Peyer's patch (tissue), 4 donors: ENCODE results near the gene GSTM2.
A peak's percentile ranks its signal among the peaks of the same experiment; 100 is the strongest.

ENCODE experiments used
- POLR2A ChIP-seq, 2 donors: fragments of 450-650 bp; IDR thresholded peaks; one replicate each; pipeline ENCODE4 v1.5.1; 2017; ENCODE audit warnings: antibody characterized with exemption in 2 of 2, mild to moderate bottlenecking in 2 of 2, moderate library complexity in 2 of 2
- TF ChIP-seq, protein P1 (sequence below), 6 experiments: fragments of 450-650 bp in 4 of 6; fragments of 200-600 bp in 2 of 6; sonication (generic) in 1 of 6; IDR thresholded peaks; one replicate each; pipeline ENCODE4 v1.5.1; 2017 to 2019; ENCODE audit warnings: antibody characterized with exemption in 6 of 6, mild to moderate bottlenecking in 3 of 6, moderate library complexity in 1 of 6

DNA sequence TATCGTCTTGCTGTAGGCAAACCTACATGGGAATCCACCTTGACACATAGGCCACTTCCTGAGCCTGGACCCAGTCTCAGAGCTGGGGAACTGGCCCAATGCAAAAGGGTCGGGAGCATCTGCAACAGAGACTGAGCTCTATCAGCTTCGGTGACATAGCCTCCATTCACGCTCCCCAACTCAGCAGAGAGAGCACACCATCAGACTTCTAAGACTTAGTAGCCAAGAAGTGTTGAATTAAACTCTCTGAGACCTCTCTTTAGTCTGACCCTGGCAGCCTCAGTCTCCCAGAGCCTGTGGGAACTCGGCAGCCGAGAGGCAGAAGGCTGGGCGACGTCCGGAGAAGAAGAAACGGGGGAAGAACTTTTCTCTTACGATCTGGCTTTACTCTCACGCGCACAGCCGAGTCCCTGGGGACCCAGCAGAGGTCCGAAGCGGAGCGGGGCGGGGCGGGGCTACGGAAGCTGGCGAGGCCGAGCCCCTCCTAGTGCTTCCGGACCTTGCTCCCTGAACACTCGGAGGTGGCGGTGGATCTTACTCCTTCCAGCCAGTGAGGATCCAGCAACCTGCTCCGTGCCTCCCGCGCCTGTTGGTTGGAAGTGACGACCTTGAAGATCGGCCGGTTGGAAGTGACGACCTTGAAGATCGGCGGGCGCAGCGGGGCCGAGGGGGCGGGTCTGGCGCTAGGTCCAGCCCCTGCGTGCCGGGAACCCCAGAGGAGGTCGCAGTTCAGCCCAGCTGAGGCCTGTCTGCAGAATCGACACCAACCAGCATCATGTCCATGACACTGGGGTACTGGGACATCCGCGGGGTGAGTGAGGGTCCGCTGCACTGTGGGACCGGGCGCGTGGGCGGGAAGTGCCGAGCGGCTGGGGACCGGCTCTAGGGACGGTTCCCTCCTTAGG lies 12.0 kb upstream of the GSTM2 start, which contains the start of gene GSTM4:
- TF ChIP-seq, protein P1, sequence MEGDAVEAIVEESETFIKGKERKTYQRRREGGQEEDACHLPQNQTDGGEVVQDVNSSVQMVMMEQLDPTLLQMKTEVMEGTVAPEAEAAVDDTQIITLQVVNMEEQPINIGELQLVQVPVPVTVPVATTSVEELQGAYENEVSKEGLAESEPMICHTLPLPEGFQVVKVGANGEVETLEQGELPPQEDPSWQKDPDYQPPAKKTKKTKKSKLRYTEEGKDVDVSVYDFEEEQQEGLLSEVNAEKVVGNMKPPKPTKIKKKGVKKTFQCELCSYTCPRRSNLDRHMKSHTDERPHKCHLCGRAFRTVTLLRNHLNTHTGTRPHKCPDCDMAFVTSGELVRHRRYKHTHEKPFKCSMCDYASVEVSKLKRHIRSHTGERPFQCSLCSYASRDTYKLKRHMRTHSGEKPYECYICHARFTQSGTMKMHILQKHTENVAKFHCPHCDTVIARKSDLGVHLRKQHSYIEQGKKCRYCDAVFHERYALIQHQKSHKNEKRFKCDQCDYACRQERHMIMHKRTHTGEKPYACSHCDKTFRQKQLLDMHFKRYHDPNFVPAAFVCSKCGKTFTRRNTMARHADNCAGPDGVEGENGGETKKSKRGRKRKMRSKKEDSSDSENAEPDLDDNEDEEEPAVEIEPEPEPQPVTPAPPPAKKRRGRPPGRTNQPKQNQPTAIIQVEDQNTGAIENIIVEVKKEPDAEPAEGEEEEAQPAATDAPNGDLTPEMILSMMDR (IDR thresholded peaks at IDR 0.05) = peak in 1 of 6 experiments; percentile 32
- peak; percentile 65 to 77 for TF ChIP-seq POLR2A (IDR thresholded peaks at IDR 0.05)
